Sigmoid colon (tissue), 7 donors: Measurements from ENCODE around the gene GBGT1. TPM values are rescaled to one million over a fixed set of nuclear protein-coding genes. Genes with fewer than 3 reads are reported as not detected.

Experiments used
- DNase-seq: peaks from one replicate; pipeline ENCODE4 v3.0.0-alpha.2; 2019
- H3K27ac ChIP-seq, 4 donors: fragments of 200-600 bp; sonication (generic); one replicate each; pipeline ENCODE4 v1.5.1; 2016 to 2019; ENCODE audit warnings: mild to moderate bottlenecking in 1 of 4
- H3K27me3 ChIP-seq, 3 donors: fragments of 200-600 bp; sonication (generic); one replicate each; pipeline ENCODE4 v1.5.1; 2019; ENCODE audit warnings: mild to moderate bottlenecking in 1 of 3
- H3K36me3 ChIP-seq, 4 donors: fragments of 200-600 bp; sonication (generic); one replicate each; pipeline ENCODE4 v1.5.1; 2016 to 2019
- H3K4me1 ChIP-seq, 4 donors: fragments of 200-600 bp; sonication (generic); one replicate each; pipeline ENCODE4 v1.5.1; 2017 to 2019
- H3K4me3 ChIP-seq, 4 donors: fragments of 200-600 bp; sonication (generic); one replicate each; pipeline ENCODE4 v1.5.1; 2017 to 2019; ENCODE audit warnings: mild to moderate bottlenecking in 2 of 4, moderate library complexity in 1 of 4
- H3K9me3 ChIP-seq, 4 donors: fragments of 200-600 bp in 3 of 4; sonication (generic) in 3 of 4; one replicate each; pipeline versions ENCODE4 v1.5.1 to v1.6.1; 2013 to 2019
- EP300 ChIP-seq, 4 donors: sonication (generic); formaldehyde crosslinking; IDR thresholded peaks; one replicate each; pipeline ENCODE4 v1.6.1; 2017; ENCODE audit warnings: antibody characterized with exemption in 4 of 4
- POLR2A ChIP-seq, 2 donors: fragments of 450-650 bp; IDR thresholded peaks; one replicate each; pipeline ENCODE4 v1.6.1; 2016; ENCODE audit warnings: antibody characterized with exemption in 2 of 2, mild to moderate bottlenecking in 2 of 2, moderate library complexity in 2 of 2
- POLR2AphosphoS5 ChIP-seq, 4 donors: sonication (generic); formaldehyde crosslinking; IDR thresholded peaks; one replicate each; pipeline ENCODE4 v1.6.1; 2017; ENCODE audit warnings: antibody characterized with exemption in 4 of 4
- WGBS, 2 donors: extraction: QIAGEN DNeasy Blood & Tissue Kit; methylation state at CpG; one replicate each; pipeline ENCODE4 v1.1.7; 2013; 5-methylcytosine and 5-hydroxymethylcytosine counted together
- intact Hi-C: fragments of 100-400 bp; cut with DNase I; formaldehyde crosslinking; loops from one replicate; pipeline ENCODE4 v1.15.1; 2023
- polyA plus RNA-seq, 3 donors: library from polyadenylated mRNA; stranded (reverse); fragments of 200-250 nt; gene quantifications; one replicate each; pipeline ENCODE4 v1.2.3, GENCODE V29; 2013
- total RNA-seq, 4 donors: library from RNA; depleted of rRNA; stranded (reverse); fragments of >200 nt; gene quantifications; one replicate each; pipeline ENCODE4 v1.1.0, GENCODE V29; 2016
- TF ChIP-seq, protein P1 (sequence below), 4 experiments: fragments of 450-650 bp in 3 of 4; fragments of 200-600 bp in 1 of 4; IDR thresholded peaks; one replicate each; pipeline ENCODE4 v1.5.1; 2016 to 2019; ENCODE audit warnings: antibody characterized with exemption in 4 of 4, mild to moderate bottlenecking in 3 of 4, moderate library complexity in 2 of 4
- donor health status: healthy with polysubstance abuse.
- donor health status: Bipolar disorder and iron deficiency.
- donor health status: healthy.

Gene GBGT1
- total and polyA plus RNA-seq, 7 donors = 4.2 to 31.1 (median 9.9) TPM

GRCh38 chr9:133167769-133168168 is 4.1 kb upstream of the GBGT1 start:
- no peak overlapping the region for H3K4me3 ChIP-seq
- H3K36me3 ChIP-seq = no peaks in the 10 kb centered on the region
- TF ChIP-seq EP300 (IDR thresholded peaks at IDR 0.05) (no peak), POLR2AphosphoS5 (IDR thresholded peaks at IDR 0.05) (no peak), POLR2A (IDR thresholded peaks at IDR 0.05) (no peak)
- TF ChIP-seq, protein P1, sequence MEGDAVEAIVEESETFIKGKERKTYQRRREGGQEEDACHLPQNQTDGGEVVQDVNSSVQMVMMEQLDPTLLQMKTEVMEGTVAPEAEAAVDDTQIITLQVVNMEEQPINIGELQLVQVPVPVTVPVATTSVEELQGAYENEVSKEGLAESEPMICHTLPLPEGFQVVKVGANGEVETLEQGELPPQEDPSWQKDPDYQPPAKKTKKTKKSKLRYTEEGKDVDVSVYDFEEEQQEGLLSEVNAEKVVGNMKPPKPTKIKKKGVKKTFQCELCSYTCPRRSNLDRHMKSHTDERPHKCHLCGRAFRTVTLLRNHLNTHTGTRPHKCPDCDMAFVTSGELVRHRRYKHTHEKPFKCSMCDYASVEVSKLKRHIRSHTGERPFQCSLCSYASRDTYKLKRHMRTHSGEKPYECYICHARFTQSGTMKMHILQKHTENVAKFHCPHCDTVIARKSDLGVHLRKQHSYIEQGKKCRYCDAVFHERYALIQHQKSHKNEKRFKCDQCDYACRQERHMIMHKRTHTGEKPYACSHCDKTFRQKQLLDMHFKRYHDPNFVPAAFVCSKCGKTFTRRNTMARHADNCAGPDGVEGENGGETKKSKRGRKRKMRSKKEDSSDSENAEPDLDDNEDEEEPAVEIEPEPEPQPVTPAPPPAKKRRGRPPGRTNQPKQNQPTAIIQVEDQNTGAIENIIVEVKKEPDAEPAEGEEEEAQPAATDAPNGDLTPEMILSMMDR (IDR thresholded peaks at IDR 0.05) = no peak
- H3K9me3 ChIP-seq = no peaks in the 10 kb centered on the region
- peaks cover 0 to 19% (median 13%) of the 10 kb centered on the region in 4 donors for H3K4me1 ChIP-seq
- peak; percentile 30 for DNase-seq
- 91 to 94% methylated on average over 3 of the region's 3 CpGs for WGBS, 2 donors
- H3K27me3 ChIP-seq = no peaks in the 10 kb centered on the region
- no peak overlapping the region for H3K27ac ChIP-seq
- intact Hi-C loops = no loop called here

DNA sequence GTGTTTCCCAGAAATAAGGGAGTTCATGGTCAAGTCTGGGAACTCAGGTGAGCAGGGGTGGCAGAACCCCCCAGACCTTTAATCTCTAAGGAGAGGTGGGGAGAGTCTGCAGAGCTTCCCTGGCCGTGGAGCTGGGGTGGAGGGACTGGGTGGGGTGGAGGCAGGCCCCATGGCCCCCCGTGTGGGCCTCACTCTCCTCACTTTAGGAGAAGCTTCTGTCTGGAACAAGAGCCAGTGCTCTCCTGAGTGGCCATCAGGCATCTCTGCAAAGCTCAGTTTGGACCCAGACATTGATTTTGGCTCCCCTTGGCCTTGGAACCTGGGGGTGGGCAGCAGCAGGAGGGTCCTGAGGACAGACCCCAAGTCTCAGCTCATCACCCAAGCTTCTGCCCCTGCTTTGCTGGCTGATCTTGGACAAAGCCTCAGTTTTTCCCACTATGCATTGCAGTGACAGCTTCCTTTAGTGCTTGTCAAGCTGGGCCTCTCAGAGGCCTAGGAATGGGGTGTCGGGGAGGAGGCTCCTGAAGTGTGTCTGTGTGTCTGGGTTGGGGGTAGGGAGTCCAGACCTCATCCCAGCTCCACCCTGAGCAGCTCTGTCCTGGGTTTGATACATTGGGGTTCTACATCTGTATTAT is 3.5 kb upstream of the GBGT1 start:
- WGBS, 2 donors = 77 to 81% methylated on average over 3 of the region's 3 CpGs
- Histone ChIP-seq H3K27ac (no peak overlapping the region), H3K27me3 (no peaks in the 10 kb centered on the region), H3K36me3 (no peaks in the 10 kb centered on the region), H3K4me1 (peaks cover 0 to 25% (median 16%) of the 10 kb centered on the region in 4 donors), H3K9me3 (no peaks in the 10 kb centered on the region), H3K4me3 (no peak overlapping the region)
- no peak for DNase-seq
- intact Hi-C loops = no loop called here
- TF ChIP-seq POLR2A (IDR thresholded peaks at IDR 0.05) (no peak), EP300 (IDR thresholded peaks at IDR 0.05) (no peak)
- TF ChIP-seq, protein P1 (IDR thresholded peaks at IDR 0.05) = no peak

- Histone ChIP-seq H3K4me1 (peaks cover 0 to 30% (median 18%) of the 10 kb centered on the region in 4 donors), H3K4me3 (no peak overlapping the region), H3K9me3 (no peaks in the 10 kb centered on the region), H3K36me3 (no peaks in the 10 kb centered on the region), H3K27ac (no peak overlapping the region), H3K27me3 (no peaks in the 10 kb centered on the region)
- DNase-seq = peak; percentile 63
- intact Hi-C loops = no loop called here
- TF ChIP-seq, protein P1 (IDR thresholded peaks at IDR 0.05) = no peak
- TF ChIP-seq EP300 (IDR thresholded peaks at IDR 0.05) = no peak
- TF ChIP-seq POLR2A (IDR thresholded peaks at IDR 0.05) = no peak
- TF ChIP-seq POLR2AphosphoS5 (IDR thresholded peaks at IDR 0.05) = no peak
- WGBS, 2 donors = 77 to 87% methylated on average over 17 of the region's 17 CpGs
Observed at GRCh38 chr9:133166392-133166791, 2.7 kb upstream of the GBGT1 start.

GRCh38 chr9:133165452-133165730 is 1.7 kb upstream of the GBGT1 start:
- 87 to 88% methylated on average over 2 of the region's 2 CpGs for WGBS, 2 donors
- TF ChIP-seq, protein P1 (IDR thresholded peaks at IDR 0.05) = no peak
- TF ChIP-seq POLR2A (IDR thresholded peaks at IDR 0.05) (no peak), EP300 (IDR thresholded peaks at IDR 0.05) (no peak), POLR2AphosphoS5 (IDR thresholded peaks at IDR 0.05) (no peak)
- intact Hi-C loops = no loop called here
- H3K4me3 ChIP-seq = no peak overlapping the region
- H3K9me3 ChIP-seq = no peaks in the 10 kb centered on the region
- no peak for DNase-seq
- no peak overlapping the region for H3K27ac ChIP-seq
- no peaks in the 10 kb centered on the region for H3K27me3 ChIP-seq
- H3K4me1 ChIP-seq = peaks cover 0 to 34% (median 24%) of the 10 kb centered on the region in 4 donors
- H3K36me3 ChIP-seq = no peaks in the 10 kb centered on the region

- Histone ChIP-seq H3K9me3 (no peaks in the 10 kb centered on the region), H3K4me3 (peak overlapping the region; percentile 53 to 72 (median 66)), H3K4me1 (peaks cover 0 to 34% (median 24%) of the 10 kb centered on the region in 4 donors), H3K27ac (peak overlapping the region; percentile 59 to 80 (median 66)), H3K36me3 (peaks cover 0 to 6% (median 0%) of the 10 kb centered on the region in 4 donors), H3K27me3 (no peaks in the 10 kb centered on the region)
- 67 to 69% methylated on average over 13 of the region's 13 CpGs for WGBS, 2 donors
- no peak for DNase-seq
- TF ChIP-seq POLR2A (IDR thresholded peaks at IDR 0.05) (no peak), EP300 (IDR thresholded peaks at IDR 0.05) (no peak), POLR2AphosphoS5 (IDR thresholded peaks at IDR 0.05) (no peak)
- TF ChIP-seq, protein P1 (IDR thresholded peaks at IDR 0.05) = no peak
- intact Hi-C loops = no loop called here
Observed at GRCh38 chr9:133164191-133164590, 477 bp upstream of the GBGT1 start.
